ENCODE measurements around the gene OR2AT4.
"Not testable (repeated sequence)": the region's sequence is repeated elsewhere in the genome, so short reads cannot be mapped to it uniquely, and the experiment has no call there.

Gene OR2AT4

GRCh38 chr11:75118577-75118976 is 21.9 kb upstream of the OR2AT4 start:
- FAIRE-seq (no peak), DNase-seq (ENCODE audit: insufficient read length, low spot score) (no peak)
- no peak for TF ChIP-seq POLR2A (IDR thresholded peaks at IDR 0.05; ENCODE audit: low read depth, low read length)

DNA sequence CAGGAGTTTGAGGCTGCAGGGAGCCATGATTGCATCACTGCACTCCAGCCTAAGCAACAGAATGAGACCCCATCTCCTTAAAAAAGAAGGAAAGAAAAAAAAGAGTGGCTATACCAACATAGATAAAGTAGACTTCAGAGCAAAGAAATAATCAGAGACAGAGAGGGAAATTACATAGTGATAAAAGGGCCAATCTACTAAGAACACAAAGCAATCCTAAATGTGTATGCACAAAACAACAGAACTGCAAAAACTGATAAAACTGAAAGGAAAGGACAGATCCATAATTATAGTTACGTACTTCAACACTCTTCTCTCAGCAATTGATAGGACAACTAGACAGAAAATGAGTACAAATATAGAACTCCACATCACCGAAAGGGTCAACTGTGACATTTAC is 17.8 kb upstream of the OR2AT4 start:
- TF ChIP-seq POLR2A (IDR thresholded peaks at IDR 0.05; ENCODE audit: low read depth, low read length), result no peak

GRCh38 chr11:75113030-75113429 is 16.4 kb upstream of the OR2AT4 start:
- DNase-seq (ENCODE audit: insufficient read length, low spot score) (no peak), FAIRE-seq (no peak)
- TF ChIP-seq POLR2A (IDR thresholded peaks at IDR 0.05; ENCODE audit: low read depth, low read length), result no peak

More for the DNA sequence above, 17.8 kb upstream of the OR2AT4 start:
- no peak for DNase-seq (ENCODE audit: insufficient read length, low spot score)
- FAIRE-seq, result no peak

GRCh38 chr11:75112200-75112599 is 15.5 kb upstream of the OR2AT4 start:
- no peak for FAIRE-seq
- no peak for DNase-seq (ENCODE audit: insufficient read length, low spot score)
- TF ChIP-seq POLR2A (IDR thresholded peaks at IDR 0.05; ENCODE audit: low read depth, low read length), result no peak

DNA sequence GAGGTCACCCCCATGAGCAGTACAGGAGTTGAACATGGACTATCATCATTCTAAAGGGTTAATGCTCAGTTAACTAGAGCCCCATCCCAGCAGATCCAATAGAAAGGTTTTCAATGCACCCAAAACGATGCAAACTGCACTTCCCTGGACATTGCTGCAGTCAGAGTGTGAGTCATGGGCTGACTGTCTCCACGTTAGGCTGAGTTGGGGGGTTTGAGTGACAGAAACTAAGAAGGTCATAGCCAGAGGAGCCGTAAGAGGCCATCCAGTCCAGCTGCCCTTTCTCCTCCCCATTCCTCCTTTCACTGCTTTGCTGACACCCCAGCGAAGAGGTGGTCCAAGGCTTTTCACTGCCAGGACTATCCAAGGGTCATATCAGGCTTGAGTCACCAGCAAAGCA is 10.5 kb upstream of the OR2AT4 start:
- no peak for TF ChIP-seq POLR2A (IDR thresholded peaks at IDR 0.05; ENCODE audit: low read depth, low read length)
- DNase-seq (ENCODE audit: insufficient read length, low spot score) (peak; percentile 30), FAIRE-seq (no peak)

DNA sequence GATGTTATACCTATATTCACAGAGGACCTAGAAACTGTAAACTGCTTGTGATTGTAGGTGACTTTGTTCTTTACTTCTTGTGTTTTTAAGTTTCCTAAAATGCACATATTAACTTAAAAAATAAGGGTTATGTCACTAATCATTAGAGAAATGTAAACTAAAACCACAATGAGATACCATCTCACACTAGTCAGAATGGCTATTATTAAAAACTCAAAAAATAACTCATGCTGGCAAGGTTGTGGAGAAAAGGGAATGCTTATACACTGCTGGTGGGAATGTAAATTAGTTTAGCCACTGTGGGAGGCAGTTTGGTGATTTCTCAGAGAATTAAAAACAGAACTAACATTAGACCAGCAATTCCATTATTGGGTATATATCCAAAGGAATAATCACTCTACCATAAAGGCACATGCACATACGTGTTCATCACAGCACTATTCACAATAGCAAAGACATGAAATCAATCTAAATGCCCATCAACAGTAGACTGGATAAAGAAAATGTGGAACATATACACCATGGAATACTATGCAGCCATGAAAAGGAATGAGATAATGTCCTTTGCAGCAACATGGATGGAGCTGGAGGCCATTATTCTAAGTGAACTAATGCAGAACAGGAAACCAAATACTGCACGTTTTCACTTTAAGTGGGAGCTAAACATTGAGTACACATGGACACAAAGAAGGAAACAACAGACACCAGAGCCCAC is 9.4 kb upstream of the OR2AT4 start:
- not testable (repeated sequence) for DNase-seq (ENCODE audit: insufficient read length, low spot score); FAIRE-seq

- no peak for TF ChIP-seq POLR2A (IDR thresholded peaks at IDR 0.05; ENCODE audit: low read depth, low read length)
- DNase-seq (ENCODE audit: insufficient read length, low spot score) (peak; percentile 28), FAIRE-seq (no peak)
These were observed 8.8 kb upstream of the OR2AT4 start for GRCh38 chr11:75105462-75105925.

GRCh38 chr11:75103380-75104026 is 6.8 kb upstream of the OR2AT4 start:
- TF ChIP-seq POLR2A (IDR thresholded peaks at IDR 0.05; ENCODE audit: low read depth, low read length), result no peak
- FAIRE-seq (no peak), DNase-seq (ENCODE audit: insufficient read length, low spot score) (no peak)

GRCh38 chr11:75101424-75102128 is 4.9 kb upstream of the OR2AT4 start:
- TF ChIP-seq POLR2A (IDR thresholded peaks at IDR 0.05; ENCODE audit: low read depth, low read length), result no peak
- FAIRE-seq, result no peak
- DNase-seq (ENCODE audit: insufficient read length, low spot score), result no peak

DNA sequence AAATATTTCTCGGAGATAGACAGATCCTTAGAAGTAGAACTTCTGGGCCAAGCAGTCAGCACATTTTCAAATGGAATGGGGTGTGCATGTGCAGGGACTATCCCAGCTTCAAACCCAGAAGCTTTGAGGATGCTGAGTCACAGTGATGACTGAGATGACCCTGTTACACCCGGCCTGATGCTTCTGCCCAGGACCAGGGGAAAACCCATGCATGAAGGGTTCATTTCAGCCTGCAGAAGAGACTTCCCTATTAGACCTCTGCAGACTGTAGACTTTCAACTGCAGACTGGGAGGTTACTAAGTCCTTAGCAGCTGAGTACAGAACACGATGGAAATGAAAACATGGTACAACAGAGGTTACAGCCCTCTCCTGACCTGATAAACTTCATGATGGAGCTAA is 3.6 kb upstream of the OR2AT4 start:
- DNase-seq (ENCODE audit: insufficient read length, low spot score) (peak; percentile 44), FAIRE-seq (peak; percentile 72)
- no peak for TF ChIP-seq POLR2A (IDR thresholded peaks at IDR 0.05; ENCODE audit: low read depth, low read length)

- FAIRE-seq, result no peak
- no peak for TF ChIP-seq POLR2A (IDR thresholded peaks at IDR 0.05; ENCODE audit: low read depth, low read length)
- DNase-seq (ENCODE audit: insufficient read length, low spot score), result no peak
These were observed 3.0 kb upstream of the OR2AT4 start for GRCh38 chr11:75099635-75100034.

GRCh38 chr11:75098835-75099439 is 2.3 kb upstream of the OR2AT4 start:
- FAIRE-seq; DNase-seq (ENCODE audit: insufficient read length, low spot score): not testable (repeated sequence)

DNA sequence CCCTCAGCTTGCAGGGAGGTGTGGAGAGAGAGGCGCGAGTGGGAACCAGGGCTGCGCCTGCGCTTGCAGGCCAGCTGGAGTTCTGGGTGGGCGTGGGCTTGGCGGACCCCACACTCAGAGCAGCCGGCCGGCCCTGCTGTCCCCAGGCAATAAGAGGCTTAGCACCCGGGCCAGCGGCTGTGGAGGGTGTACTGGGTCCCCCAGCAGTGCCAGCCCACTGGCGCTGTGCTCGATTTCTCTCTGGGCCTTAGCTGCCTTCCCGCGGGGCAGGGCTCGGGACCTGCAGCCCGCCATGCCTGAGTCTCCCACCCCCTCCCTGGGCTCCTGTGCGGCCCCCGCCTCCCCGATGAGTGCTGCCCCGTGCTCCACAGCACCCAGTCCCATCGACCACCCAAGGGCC is 1.5 kb upstream of the OR2AT4 start:
- not testable (repeated sequence) for DNase-seq (ENCODE audit: insufficient read length, low spot score)

GRCh38 chr11:75097173-75097557 is 489 bp upstream of the OR2AT4 start:
- TF ChIP-seq POLR2A (IDR thresholded peaks at IDR 0.05; ENCODE audit: low read depth, low read length), result no peak
- FAIRE-seq (no peak), DNase-seq (ENCODE audit: insufficient read length, low spot score) (no peak)

More for the DNA sequence above, 1.5 kb upstream of the OR2AT4 start:
- FAIRE-seq, result not testable (repeated sequence)

- not testable (repeated sequence) for FAIRE-seq; DNase-seq (ENCODE audit: insufficient read length, low spot score)
These were observed 2.3 kb downstream of the OR2AT4 start for GRCh38 chr11:75094382-75094781.
